H9 (cell line): ENCODE results near the gene IKZF1. TPM values are rescaled to one million over a fixed set of nuclear protein-coding genes. Genes with fewer than 3 reads are reported as not detected.

Experiments
- DNase-seq: peaks from one replicate; pipeline ENCODE4 v3.0.0-alpha.2; 2017
- H2AFZ ChIP-seq: one replicate; pipeline ENCODE4 v1.6.1; 2013; ENCODE audit warnings: mild to moderate bottlenecking, low read length, control low read depth, moderate library complexity
- H2AK5ac ChIP-seq: 2 replicates; pipeline ENCODE4 v1.6.1; 2013; ENCODE audit warnings: low read length, control low read depth, mixed read lengths; ENCODE audit not compliant: insufficient read length
- H2BK120ac ChIP-seq: one replicate; pipeline ENCODE4 v1.6.1; 2013; ENCODE audit warnings: low read depth, mild to moderate bottlenecking, low read length, control low read depth, inconsistent platforms; ENCODE audit not compliant: poor library complexity, severe bottlenecking
- H2BK12ac ChIP-seq: 2 replicates; pipeline ENCODE4 v1.6.1; 2013; ENCODE audit warnings: low read length, control low read depth, mixed read lengths, low read depth; ENCODE audit not compliant: insufficient read length
- H2BK15ac ChIP-seq: 2 replicates; pipeline ENCODE4 v1.6.1; 2013; ENCODE audit warnings: low read depth, low read length, control low read depth
- H2BK20ac ChIP-seq: one replicate; pipeline ENCODE4 v1.6.1; 2013; ENCODE audit warnings: low read depth, mild to moderate bottlenecking, low read length, control low read depth, inconsistent platforms; ENCODE audit not compliant: poor library complexity, severe bottlenecking
- H2BK5ac ChIP-seq: 2 replicates; pipeline ENCODE4 v1.6.1; 2013; ENCODE audit warnings: low read length, control low read depth, mixed read lengths; ENCODE audit not compliant: insufficient read length
- H3K14ac ChIP-seq: 2 replicates; pipeline ENCODE4 v1.6.1; 2013; ENCODE audit warnings: low read length, control low read depth; ENCODE audit not compliant: insufficient read depth
- H3K18ac ChIP-seq: 2 replicates; pipeline ENCODE4 v1.6.1; 2013; ENCODE audit warnings: low read depth, mild to moderate bottlenecking, mixed read lengths, low read length, control low read depth; ENCODE audit not compliant: insufficient read length
- H3K23ac ChIP-seq: 2 replicates; pipeline ENCODE4 v1.6.1; 2013; ENCODE audit warnings: low read length, control low read depth, mixed read lengths, low read depth; ENCODE audit not compliant: insufficient read length
- H3K23me2 ChIP-seq: 2 replicates; pipeline ENCODE4 v1.6.1; 2013; ENCODE audit warnings: low read depth, mild to moderate bottlenecking, mixed read lengths, low read length, control low read depth; ENCODE audit not compliant: insufficient read length, poor library complexity, severe bottlenecking
- H3K27ac ChIP-seq: 2 replicates; pipeline ENCODE4 v1.5.1; 2013; ENCODE audit warnings: low read length, control low read depth, mixed read lengths, low read depth; ENCODE audit not compliant: insufficient read length
- H3K27me3 ChIP-seq: 2 replicates; pipeline ENCODE4 v1.6.1; 2013; ENCODE audit warnings: low read length, control low read depth, inconsistent platforms; ENCODE audit not compliant: insufficient read depth
- H3K4ac ChIP-seq: 2 replicates; pipeline ENCODE4 v1.6.1; 2013; ENCODE audit warnings: low read depth, mild to moderate bottlenecking, control low read depth, inconsistent platforms, low read length, moderate library complexity
- H3K4me1 ChIP-seq: 2 replicates; pipeline ENCODE4 v1.6.1; 2013; ENCODE audit warnings: low read length, control low read depth, inconsistent platforms; ENCODE audit not compliant: insufficient read depth
- H3K4me2 ChIP-seq: 2 replicates; pipeline ENCODE4 v1.6.1; 2013; ENCODE audit warnings: low read length, control low read depth, mixed read lengths; ENCODE audit not compliant: insufficient read length, insufficient read depth
- H3K56ac ChIP-seq: 2 replicates; pipeline ENCODE4 v1.6.1; 2013; ENCODE audit warnings: low read depth, mild to moderate bottlenecking, mixed read lengths, low read length, control low read depth; ENCODE audit not compliant: insufficient read length
- H3K79me1 ChIP-seq: 2 replicates; pipeline ENCODE4 v1.6.1; 2013; ENCODE audit warnings: low read depth, mild to moderate bottlenecking, moderate library complexity, low read length, control low read depth, inconsistent platforms; ENCODE audit not compliant: insufficient read depth, poor library complexity, severe bottlenecking
- H3K79me2 ChIP-seq: 2 replicates; pipeline ENCODE4 v1.6.1; 2013; ENCODE audit warnings: low read length, control low read depth, inconsistent platforms; ENCODE audit not compliant: insufficient read depth
- H3K9ac ChIP-seq: 2 replicates; pipeline ENCODE4 v1.6.1; 2013; ENCODE audit warnings: low read length, control low read depth, mixed read lengths; ENCODE audit not compliant: insufficient read length; ENCODE audit errors: extremely low read depth
- H3K9me3 ChIP-seq: one replicate; pipeline ENCODE4 v1.6.1; 2013; ENCODE audit warnings: low read depth, low read length, inconsistent platforms; ENCODE audit not compliant: control insufficient read depth
- H3T11ph ChIP-seq: one replicate; pipeline ENCODE4 v1.6.1; 2013; ENCODE audit warnings: mild to moderate bottlenecking, low read length, control low read depth, inconsistent platforms
- H4K20me1 ChIP-seq: one replicate; pipeline ENCODE4 v1.6.1; 2013; ENCODE audit not compliant: control insufficient read depth, insufficient read length, insufficient read depth
- H4K5ac ChIP-seq: 2 replicates; pipeline ENCODE4 v1.6.1; 2013; ENCODE audit warnings: low read depth, mild to moderate bottlenecking, mixed read lengths, low read length, control low read depth; ENCODE audit not compliant: insufficient read length
- H4K8ac ChIP-seq: replicated peaks from 2 replicates; pipeline ENCODE4 v1.6.1; 2013; ENCODE audit warnings: low read length, control low read depth, mixed read lengths, low read depth; ENCODE audit not compliant: insufficient read length
- H4K91ac ChIP-seq: 2 replicates; pipeline ENCODE4 v1.6.1; 2013; ENCODE audit warnings: low read depth, mild to moderate bottlenecking, moderate library complexity, mixed read lengths, low read length, control low read depth; ENCODE audit not compliant: insufficient read length
- H3K27ac Mint-ChIP-seq, 3 experiments: 2 replicates in 2 of 3; 3 replicates in 1 of 3; pipeline ENCODE4 v1.8.0; 2020 to 2021; ENCODE audit warnings: mixed read lengths in 3 of 3, mild to moderate bottlenecking in 1 of 3, moderate library complexity in 1 of 3
- H3K27me3 Mint-ChIP-seq: 2 replicates; pipeline ENCODE4 v1.8.0; 2021; ENCODE audit warnings: low read depth, mild to moderate bottlenecking, moderate library complexity, mixed read lengths
- H3K36me3 Mint-ChIP-seq, 3 experiments: 2 replicates in 2 of 3; 3 replicates in 1 of 3; pipeline ENCODE4 v1.8.0; 2020 to 2021; ENCODE audit warnings: low read depth in 3 of 3, mixed read lengths in 3 of 3; ENCODE audit not compliant: insufficient read depth in 1 of 3
- H3K4me1 Mint-ChIP-seq, 2 experiments: 2 replicates each; pipeline ENCODE4 v1.8.0; 2020; ENCODE audit warnings: mixed read lengths in 2 of 2
- H3K4me3 Mint-ChIP-seq, 2 experiments: 2 replicates in 1 of 2; 3 replicates in 1 of 2; pipeline ENCODE4 v1.8.0; 2020 to 2021; ENCODE audit warnings: mild to moderate bottlenecking in 2 of 2, mixed read lengths in 2 of 2, moderate library complexity in 1 of 2
- H3K9me3 Mint-ChIP-seq, 2 experiments: 2 replicates in 1 of 2; 3 replicates in 1 of 2; pipeline ENCODE4 v1.8.0; 2020; ENCODE audit warnings: mild to moderate bottlenecking in 2 of 2, mixed read lengths in 2 of 2, moderate library complexity in 1 of 2
- WGBS: extraction: QIAGEN DNeasy Blood & Tissue Kit; methylation state at CpG from one replicate; pipeline ENCODE4 v1.1.7; 2013; ENCODE audit warnings: missing lambda C conversion rate, low lambda C conversion rate, mixed read lengths; ENCODE audit not compliant: insufficient read length; ENCODE audit errors: extremely low coverage; 5-methylcytosine and 5-hydroxymethylcytosine counted together
- total RNA-seq: library from RNA; stranded (reverse); gene quantifications from 2 replicates; pipeline ENCODE4 v1.2.1, GENCODE V29; 2021
- TF ChIP-seq, protein P1 (sequence below): fragments of 200-600 bp; sonication (generic); conservative IDR thresholded peaks from 3 replicates; pipeline ENCODE4 v1.8.0; 2021; ENCODE audit warnings: antibody characterized with exemption, mild to moderate bottlenecking

IKZF1 gene
- total RNA-seq, 1 experiment from 2014 or later: 0.98 TPM

GRCh38 chr7:50397971-50398324 is 93.4 kb downstream of the IKZF1 start:
- no peak overlapping the region for H4K5ac ChIP-seq
- H3K4me3 Mint-ChIP-seq: no peak overlapping the region
- no peak overlapping the region for H2BK120ac ChIP-seq
- no peak overlapping the region for H3K14ac ChIP-seq
- H4K8ac ChIP-seq: no peak overlapping the region
- no peaks in the 10 kb centered on the region for H3K23me2 ChIP-seq
- H3K27me3 Mint-ChIP-seq: no peaks in the 10 kb centered on the region; the same call in 1 of the 2 replicates
- H2BK5ac ChIP-seq: no peak overlapping the region
- H2BK15ac ChIP-seq: no peak overlapping the region
- no peaks in the 10 kb centered on the region for H3K79me1 ChIP-seq
- H3K36me3 Mint-ChIP-seq: no peaks in the 10 kb centered on the region; a peak in 2 of 7 replicates
- H3K4ac ChIP-seq: no peak overlapping the region
- H4K91ac ChIP-seq: no peak overlapping the region
- H2AK5ac ChIP-seq: no peak overlapping the region
- H3K23ac ChIP-seq: no peak overlapping the region
- WGBS: no CpG with 5 or more reads among the region's 1 CpG
- no peaks in the 10 kb centered on the region for H3K9me3 ChIP-seq
- H3K27ac Mint-ChIP-seq: peak overlapping the region in 1 of 3 experiments; percentile 19; a peak in 1 of 7 replicates
- no peaks in the 10 kb centered on the region for H3K9me3 Mint-ChIP-seq
- H3K4me1 Mint-ChIP-seq: no peaks in the 10 kb centered on the region
- H2AFZ ChIP-seq: no peak overlapping the region
- no peak overlapping the region for H2BK12ac ChIP-seq
- H3K18ac ChIP-seq: no peak overlapping the region
- DNase-seq: no peak
- H2BK20ac ChIP-seq: no peak overlapping the region
- TF ChIP-seq, protein P1, sequence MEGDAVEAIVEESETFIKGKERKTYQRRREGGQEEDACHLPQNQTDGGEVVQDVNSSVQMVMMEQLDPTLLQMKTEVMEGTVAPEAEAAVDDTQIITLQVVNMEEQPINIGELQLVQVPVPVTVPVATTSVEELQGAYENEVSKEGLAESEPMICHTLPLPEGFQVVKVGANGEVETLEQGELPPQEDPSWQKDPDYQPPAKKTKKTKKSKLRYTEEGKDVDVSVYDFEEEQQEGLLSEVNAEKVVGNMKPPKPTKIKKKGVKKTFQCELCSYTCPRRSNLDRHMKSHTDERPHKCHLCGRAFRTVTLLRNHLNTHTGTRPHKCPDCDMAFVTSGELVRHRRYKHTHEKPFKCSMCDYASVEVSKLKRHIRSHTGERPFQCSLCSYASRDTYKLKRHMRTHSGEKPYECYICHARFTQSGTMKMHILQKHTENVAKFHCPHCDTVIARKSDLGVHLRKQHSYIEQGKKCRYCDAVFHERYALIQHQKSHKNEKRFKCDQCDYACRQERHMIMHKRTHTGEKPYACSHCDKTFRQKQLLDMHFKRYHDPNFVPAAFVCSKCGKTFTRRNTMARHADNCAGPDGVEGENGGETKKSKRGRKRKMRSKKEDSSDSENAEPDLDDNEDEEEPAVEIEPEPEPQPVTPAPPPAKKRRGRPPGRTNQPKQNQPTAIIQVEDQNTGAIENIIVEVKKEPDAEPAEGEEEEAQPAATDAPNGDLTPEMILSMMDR: no peak
- no peaks in the 10 kb centered on the region for H4K20me1 ChIP-seq
- no peak overlapping the region for H3T11ph ChIP-seq
- no peak overlapping the region for H3K9ac ChIP-seq
- H3K4me1 ChIP-seq: no peaks in the 10 kb centered on the region
- no peaks in the 10 kb centered on the region for H3K27me3 ChIP-seq
- H3K4me2 ChIP-seq: no peak overlapping the region
- H3K27ac ChIP-seq: no peak overlapping the region
- no peak overlapping the region for H3K56ac ChIP-seq
- H3K79me2 ChIP-seq: no peaks in the 10 kb centered on the region
